Measurements from ENCODE around the gene PPP2R1B.

- TF ChIP-seq, protein P1, sequence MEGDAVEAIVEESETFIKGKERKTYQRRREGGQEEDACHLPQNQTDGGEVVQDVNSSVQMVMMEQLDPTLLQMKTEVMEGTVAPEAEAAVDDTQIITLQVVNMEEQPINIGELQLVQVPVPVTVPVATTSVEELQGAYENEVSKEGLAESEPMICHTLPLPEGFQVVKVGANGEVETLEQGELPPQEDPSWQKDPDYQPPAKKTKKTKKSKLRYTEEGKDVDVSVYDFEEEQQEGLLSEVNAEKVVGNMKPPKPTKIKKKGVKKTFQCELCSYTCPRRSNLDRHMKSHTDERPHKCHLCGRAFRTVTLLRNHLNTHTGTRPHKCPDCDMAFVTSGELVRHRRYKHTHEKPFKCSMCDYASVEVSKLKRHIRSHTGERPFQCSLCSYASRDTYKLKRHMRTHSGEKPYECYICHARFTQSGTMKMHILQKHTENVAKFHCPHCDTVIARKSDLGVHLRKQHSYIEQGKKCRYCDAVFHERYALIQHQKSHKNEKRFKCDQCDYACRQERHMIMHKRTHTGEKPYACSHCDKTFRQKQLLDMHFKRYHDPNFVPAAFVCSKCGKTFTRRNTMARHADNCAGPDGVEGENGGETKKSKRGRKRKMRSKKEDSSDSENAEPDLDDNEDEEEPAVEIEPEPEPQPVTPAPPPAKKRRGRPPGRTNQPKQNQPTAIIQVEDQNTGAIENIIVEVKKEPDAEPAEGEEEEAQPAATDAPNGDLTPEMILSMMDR (IDR thresholded peaks at IDR 0.05; ENCODE audit: insufficient read depth, low read depth, low read length), result no peak
- no peak for TF ChIP-seq EZH2 (IDR thresholded peaks at IDR 0.05; ENCODE audit: insufficient read depth, low read length)
These were observed 36.9 kb downstream of the PPP2R1B start for GRCh38 chr11:111729071-111729830.

All from astrocyte (in vitro differentiated cells and primary cell).